Esophagus muscularis mucosa (tissue), 4 donors: Measurements from ENCODE around the gene KLK1. TPM values are rescaled to one million over a fixed set of nuclear protein-coding genes. Genes with fewer than 3 reads are reported as not detected.

Experiments
- DNase-seq: peaks from one replicate; pipeline ENCODE4 v3.0.0-alpha.2; 2017; ENCODE audit errors: extremely low spot score
- H3K27ac ChIP-seq, 4 donors: fragments of 200-600 bp; sonication (generic); replicated peaks in 1 of 4; 1 replicate in 3 of 4; 2 replicates in 1 of 4; pipeline ENCODE4 v1.5.1; 2016 to 2019; ENCODE audit warnings: mild to moderate bottlenecking in 1 of 4
- H3K27me3 ChIP-seq, 4 donors: fragments of 200-600 bp; sonication (generic); one replicate each; pipeline versions ENCODE4 v1.5.1 to v1.6.0; 2016 to 2019
- H3K36me3 ChIP-seq, 4 donors: fragments of 200-600 bp; sonication (generic); one replicate each; pipeline ENCODE4 v1.5.1; 2016 to 2019
- H3K4me1 ChIP-seq, 4 donors: fragments of 200-600 bp; sonication (generic); one replicate each; pipeline ENCODE4 v1.5.1; 2016 to 2019
- H3K4me3 ChIP-seq, 4 donors: fragments of 200-600 bp; sonication (generic); 1 replicate in 2 of 4; 2 replicates in 2 of 4; pipeline ENCODE4 v1.5.1; 2016 to 2019; ENCODE audit warnings: mild to moderate bottlenecking in 4 of 4, moderate library complexity in 1 of 4
- H3K9me3 ChIP-seq, 4 donors: fragments of 200-600 bp; sonication (generic); 1 replicate in 3 of 4; 2 replicates in 1 of 4; pipeline ENCODE4 v1.5.1; 2016 to 2019
- EP300 ChIP-seq: sonication (generic); formaldehyde crosslinking; IDR thresholded peaks from one replicate; pipeline ENCODE4 v1.6.1; 2017; ENCODE audit warnings: antibody characterized with exemption
- POLR2A ChIP-seq: fragments of 450-650 bp; IDR thresholded peaks from one replicate; pipeline ENCODE4 v1.6.1; 2017; ENCODE audit warnings: antibody characterized with exemption, moderate library complexity, mild to moderate bottlenecking, low read depth
- POLR2AphosphoS5 ChIP-seq, 2 donors: sonication (generic); formaldehyde crosslinking; IDR thresholded peaks; one replicate each; pipeline ENCODE4 v1.6.1; 2017; ENCODE audit warnings: antibody characterized with exemption in 2 of 2
- WGBS: methylation state at CpG from one replicate; pipeline ENCODE4 v1.1.5; 2018; 5-methylcytosine and 5-hydroxymethylcytosine counted together
- intact Hi-C: fragments of 100-400 bp; cut with DNase I; formaldehyde crosslinking; loops from one replicate; pipeline ENCODE4 v1.15.1; 2023
- total RNA-seq, 4 donors: library from RNA; depleted of rRNA; stranded (reverse); fragments of >200 nt; gene quantifications; one replicate each; pipeline versions ENCODE4 v1.1.0 to v1.2.1, GENCODE V29; 2016
- TF ChIP-seq, protein P1 (sequence below), 3 experiments: fragments of 200-600 bp in 2 of 3; fragments of 450-650 bp in 1 of 3; sonication (generic) in 2 of 3; IDR thresholded peaks; one replicate each; pipeline ENCODE4 v1.5.1; 2017 to 2019; ENCODE audit warnings: antibody characterized with exemption in 3 of 3, mild to moderate bottlenecking in 2 of 3, moderate library complexity in 1 of 3

Gene KLK1
- total RNA-seq, 4 donors from 2014 or later = not detected

DNA sequence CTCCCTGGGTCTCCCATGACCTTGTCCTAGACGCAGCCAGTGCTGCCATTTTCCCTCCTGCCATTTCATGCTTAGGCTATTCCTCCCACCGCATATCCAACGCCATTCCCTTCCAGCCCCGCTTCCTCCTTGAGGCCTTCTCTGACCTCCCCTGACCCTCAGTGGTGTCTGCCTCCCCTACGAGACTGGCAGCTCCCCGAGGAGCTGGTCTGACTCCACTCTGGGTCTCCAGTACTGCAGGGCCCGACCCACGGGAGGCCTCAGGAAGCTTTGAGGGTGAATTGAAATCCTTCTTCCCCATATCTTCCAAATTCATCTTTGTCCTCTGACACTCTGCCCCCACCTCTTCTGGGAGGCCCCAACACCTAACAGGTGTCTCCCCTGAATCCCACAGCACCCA is 9.1 kb upstream of the KLK1 start:
- WGBS = 78% methylated on average over 8 of the region's 8 CpGs
- H3K27ac ChIP-seq = no peak overlapping the region
- H3K4me1 ChIP-seq = peaks cover 7 to 20% (median 14%) of the 10 kb centered on the region in 4 donors
- peaks cover 0 to 78% (median 3%) of the 10 kb centered on the region in 4 donors for H3K27me3 ChIP-seq
- intact Hi-C loops = no loop called here
- DNase-seq = no peak
- no peaks in the 10 kb centered on the region for H3K36me3 ChIP-seq
- H3K9me3 ChIP-seq = no peaks in the 10 kb centered on the region
- H3K4me3 ChIP-seq = no peak overlapping the region
- no peak for TF ChIP-seq POLR2AphosphoS5 (IDR thresholded peaks at IDR 0.05)
- TF ChIP-seq, protein P1, sequence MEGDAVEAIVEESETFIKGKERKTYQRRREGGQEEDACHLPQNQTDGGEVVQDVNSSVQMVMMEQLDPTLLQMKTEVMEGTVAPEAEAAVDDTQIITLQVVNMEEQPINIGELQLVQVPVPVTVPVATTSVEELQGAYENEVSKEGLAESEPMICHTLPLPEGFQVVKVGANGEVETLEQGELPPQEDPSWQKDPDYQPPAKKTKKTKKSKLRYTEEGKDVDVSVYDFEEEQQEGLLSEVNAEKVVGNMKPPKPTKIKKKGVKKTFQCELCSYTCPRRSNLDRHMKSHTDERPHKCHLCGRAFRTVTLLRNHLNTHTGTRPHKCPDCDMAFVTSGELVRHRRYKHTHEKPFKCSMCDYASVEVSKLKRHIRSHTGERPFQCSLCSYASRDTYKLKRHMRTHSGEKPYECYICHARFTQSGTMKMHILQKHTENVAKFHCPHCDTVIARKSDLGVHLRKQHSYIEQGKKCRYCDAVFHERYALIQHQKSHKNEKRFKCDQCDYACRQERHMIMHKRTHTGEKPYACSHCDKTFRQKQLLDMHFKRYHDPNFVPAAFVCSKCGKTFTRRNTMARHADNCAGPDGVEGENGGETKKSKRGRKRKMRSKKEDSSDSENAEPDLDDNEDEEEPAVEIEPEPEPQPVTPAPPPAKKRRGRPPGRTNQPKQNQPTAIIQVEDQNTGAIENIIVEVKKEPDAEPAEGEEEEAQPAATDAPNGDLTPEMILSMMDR (IDR thresholded peaks at IDR 0.05) = no peak
- no peak for TF ChIP-seq POLR2A
- no peak for TF ChIP-seq EP300

DNA sequence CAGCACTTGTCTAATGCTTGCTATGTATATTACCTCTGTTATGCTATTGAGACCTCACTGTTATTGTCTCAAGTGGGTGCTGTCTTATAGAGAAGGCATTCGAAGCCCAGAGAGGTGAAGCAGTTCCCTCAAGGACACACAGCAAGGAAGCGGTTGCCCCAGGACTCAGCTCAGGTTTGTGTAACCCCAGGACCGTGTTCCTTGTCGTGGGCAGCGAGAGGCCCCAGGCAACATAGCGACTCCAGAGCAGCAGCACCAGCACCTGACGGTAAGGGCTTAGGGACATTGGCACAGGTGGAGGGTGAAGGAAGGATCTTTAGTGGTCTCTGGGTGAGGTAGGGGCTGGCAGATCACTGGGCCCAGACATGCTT is 7.4 kb upstream of the KLK1 start:
- peaks cover 0 to 78% (median 6%) of the 10 kb centered on the region in 4 donors for H3K27me3 ChIP-seq
- no CpG with 5 or more reads among the region's 7 CpGs for WGBS
- no peak for DNase-seq

DNA sequence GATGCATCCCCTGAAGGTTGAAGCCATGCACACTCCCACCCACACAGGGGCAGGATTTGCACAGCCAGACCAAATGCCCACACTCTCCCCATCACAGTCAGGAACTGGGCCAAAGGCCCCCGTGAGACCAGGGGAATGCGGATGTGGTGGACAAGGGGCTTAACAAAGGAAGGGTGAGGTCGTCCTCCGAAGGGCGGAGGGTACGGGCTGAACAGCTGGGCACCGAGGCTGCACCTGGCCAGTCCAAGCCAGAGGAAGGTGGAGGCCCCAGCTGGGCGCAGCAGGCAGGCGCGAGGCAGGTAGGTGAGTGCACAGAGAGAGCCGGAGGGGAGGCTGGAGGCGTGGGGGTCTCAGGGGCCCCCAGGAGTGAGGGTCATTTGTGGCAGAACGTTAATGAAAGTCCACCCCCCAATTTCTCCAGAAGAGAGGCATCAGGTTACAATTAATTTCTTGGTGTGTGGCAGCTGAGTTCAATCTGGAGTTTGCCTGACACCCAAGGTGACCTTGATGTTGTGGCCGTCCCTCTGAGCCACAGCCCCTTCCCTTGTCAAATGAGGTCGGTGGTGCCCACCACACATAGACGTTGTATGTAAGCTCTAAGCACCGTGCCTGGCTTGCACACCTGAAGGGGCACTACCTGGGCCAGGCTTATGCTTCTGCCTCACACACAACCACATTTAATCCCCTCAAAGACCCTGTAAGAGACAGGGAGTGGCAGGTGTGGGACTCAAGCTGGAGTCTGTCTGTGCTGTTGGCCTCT is 6.9 kb upstream of the KLK1 start:
- no peak overlapping the region for H3K27ac ChIP-seq
- peaks cover 4 to 6% (median 4%) of the 10 kb centered on the region in 4 donors for H3K4me1 ChIP-seq
- H3K27me3 ChIP-seq = peaks cover 0 to 72% (median 6%) of the 10 kb centered on the region in 4 donors
- TF ChIP-seq POLR2AphosphoS5 (IDR thresholded peaks at IDR 0.05) (no peak), POLR2A (no peak), EP300 (no peak)
- TF ChIP-seq, protein P1 (IDR thresholded peaks at IDR 0.05) = no peak
- intact Hi-C loops = no loop called here
- H3K9me3 ChIP-seq = no peaks in the 10 kb centered on the region
- no peak for DNase-seq
- H3K4me3 ChIP-seq = no peak overlapping the region
- no peaks in the 10 kb centered on the region for H3K36me3 ChIP-seq
- WGBS = 51% methylated on average over 17 of the region's 17 CpGs

More for the DNA sequence above, 7.4 kb upstream of the KLK1 start:
- H3K4me3 ChIP-seq = no peak overlapping the region
- peaks cover 7 to 11% (median 10%) of the 10 kb centered on the region in 4 donors for H3K4me1 ChIP-seq
- TF ChIP-seq, protein P1 (IDR thresholded peaks at IDR 0.05) = no peak
- TF ChIP-seq EP300 (no peak), POLR2A (no peak), POLR2AphosphoS5 (IDR thresholded peaks at IDR 0.05) (no peak)
- no peaks in the 10 kb centered on the region for H3K9me3 ChIP-seq
- intact Hi-C loops = no loop called here
- no peaks in the 10 kb centered on the region for H3K36me3 ChIP-seq
- no peak overlapping the region for H3K27ac ChIP-seq

DNA sequence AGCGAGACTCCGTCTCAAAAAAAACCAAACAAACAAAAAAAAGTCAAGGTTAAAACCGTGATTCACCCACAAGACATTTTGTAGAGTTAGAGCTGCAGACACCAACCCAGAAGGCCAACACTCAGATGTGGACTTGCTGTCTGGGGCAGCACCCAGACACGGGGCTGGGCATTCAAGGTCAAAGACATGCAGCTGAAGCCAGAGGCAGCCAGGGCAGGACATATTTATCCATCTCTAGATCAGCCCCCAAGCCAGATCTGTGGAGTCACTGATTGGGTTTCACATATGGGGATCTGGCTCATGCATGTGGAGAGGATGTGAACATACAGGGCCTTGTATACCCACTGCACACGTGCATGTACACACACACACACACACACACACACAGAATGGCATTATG is 6.2 kb upstream of the KLK1 start:
- Histone ChIP-seq H3K27me3 (peaks cover 0 to 66% (median 6%) of the 10 kb centered on the region in 4 donors), H3K4me3 (no peak overlapping the region), H3K27ac (no peak overlapping the region), H3K9me3 (no peaks in the 10 kb centered on the region), H3K36me3 (no peaks in the 10 kb centered on the region), H3K4me1 (no peaks in the 10 kb centered on the region)
- intact Hi-C loops = no loop called here
- WGBS = 65% methylated on average over 5 of the region's 5 CpGs
- TF ChIP-seq, protein P1 (IDR thresholded peaks at IDR 0.05) = no peak
- TF ChIP-seq POLR2A = no peak
- TF ChIP-seq EP300 = no peak
- no peak for TF ChIP-seq POLR2AphosphoS5 (IDR thresholded peaks at IDR 0.05)
- no peak for DNase-seq

DNA sequence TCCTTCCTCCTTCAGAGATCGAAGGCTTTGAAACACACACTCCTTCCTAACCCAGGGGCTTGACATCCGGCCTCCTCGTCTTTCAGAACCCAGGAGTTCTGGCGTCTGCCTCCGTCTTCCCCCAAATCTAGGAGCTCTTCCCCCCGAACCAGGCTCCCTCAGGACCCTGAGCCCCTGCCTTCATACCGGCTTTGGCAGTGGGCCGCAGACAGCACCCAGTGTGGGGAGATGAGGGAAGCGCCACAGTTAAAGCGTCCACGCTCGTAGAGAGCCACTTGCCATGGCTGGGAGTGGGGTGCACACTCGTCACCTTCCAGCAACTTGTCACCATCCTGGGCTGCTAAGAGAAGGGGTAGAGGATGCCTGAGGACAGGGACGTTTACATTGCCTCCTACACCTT is 3.9 kb upstream of the KLK1 start:
- Histone ChIP-seq H3K27me3 (peaks cover 0 to 70% (median 3%) of the 10 kb centered on the region in 4 donors), H3K36me3 (no peaks in the 10 kb centered on the region), H3K27ac (no peak overlapping the region), H3K9me3 (no peaks in the 10 kb centered on the region), H3K4me1 (no peaks in the 10 kb centered on the region), H3K4me3 (no peak overlapping the region)
- TF ChIP-seq, protein P1 (IDR thresholded peaks at IDR 0.05) = no peak
- TF ChIP-seq POLR2AphosphoS5 (IDR thresholded peaks at IDR 0.05) = no peak
- no peak for TF ChIP-seq EP300
- no peak for TF ChIP-seq POLR2A
- WGBS = 79% methylated on average over 14 of the region's 14 CpGs
- DNase-seq = no peak
- intact Hi-C loops = no loop called here
